Erythroblast (primary cell): Measurements from ENCODE around the gene PTS.

Experiments
- GATA1 ChIP-seq: IDR thresholded peaks from 2 replicates; pipeline ENCODE4 v1.6.1; 2011; ENCODE audit warnings: low read depth, mild to moderate bottlenecking, control low read depth, low read length, moderate library complexity
- POLR2A ChIP-seq: IDR thresholded peaks from 2 replicates; pipeline ENCODE4 v1.6.1; 2011; ENCODE audit warnings: mild to moderate bottlenecking, low read length

- TF ChIP-seq POLR2A (no peak), GATA1 (no peak)
Observed at GRCh38 chr11:112278803-112279202, 52.6 kb downstream of the PTS start.
